OCI-LY1 (cell line): Measurements from ENCODE around the gene TAS2R60.

ENCODE experiments used
- H2AFZ ChIP-seq: fragments of 200-600 bp; sonication (generic), shearing (Covaris generic); 2 replicates; pipeline ENCODE4 v1.6.0; 2014; ENCODE audit warnings: antibody characterized with exemption, mild to moderate bottlenecking, low read length
- H3F3A ChIP-seq: fragments of 200-600 bp; sonication (generic), shearing (Covaris generic); 2 replicates; pipeline ENCODE4 v1.6.0; 2014; ENCODE audit warnings: mild to moderate bottlenecking, antibody characterized with exemption, low read length, moderate library complexity; ENCODE audit not compliant: insufficient read depth
- H3K27ac ChIP-seq: fragments of 200-600 bp; sonication (generic); 2 replicates; pipeline ENCODE4 v1.5.1; 2014; ENCODE audit warnings: low read length, mixed run types, mild to moderate bottlenecking, low read depth; ENCODE audit not compliant: poor library complexity, severe bottlenecking
- H3K27me3 ChIP-seq: fragments of 200-600 bp; sonication (generic); 2 replicates; pipeline ENCODE4 v1.6.0; 2014; ENCODE audit warnings: antibody characterized with exemption, mild to moderate bottlenecking, low read length, moderate library complexity; ENCODE audit not compliant: insufficient read depth
- H3K36me3 ChIP-seq: fragments of 200-600 bp; sonication (generic); 2 replicates; pipeline ENCODE4 v1.6.1; 2014; ENCODE audit warnings: mild to moderate bottlenecking, antibody characterized with exemption, low read length, moderate library complexity, mixed read lengths; ENCODE audit not compliant: insufficient read depth
- H3K4me1 ChIP-seq: fragments of 200-600 bp; sonication (generic); 2 replicates; pipeline ENCODE4 v1.5.1; 2014; ENCODE audit warnings: mild to moderate bottlenecking, low read length, moderate library complexity; ENCODE audit not compliant: insufficient read depth, severe bottlenecking
- H3K4me2 ChIP-seq: fragments of 200-600 bp; sonication (generic), shearing (Covaris generic); 2 replicates; pipeline ENCODE4 v1.6.1; 2014; ENCODE audit warnings: low read length
- H3K4me3 ChIP-seq: fragments of 200-600 bp; sonication (generic); 2 replicates; pipeline ENCODE4 v1.5.1; 2014; ENCODE audit warnings: low read length, low read depth, mild to moderate bottlenecking, mixed read lengths; ENCODE audit not compliant: poor library complexity, severe bottlenecking
- H3K79me2 ChIP-seq: fragments of 200-600 bp; shearing (Covaris generic); 2 replicates; pipeline ENCODE4 v1.6.1; 2016; ENCODE audit warnings: mixed run types, low read length, mixed read lengths; ENCODE audit not compliant: insufficient read depth
- H3K9ac ChIP-seq: fragments of 200-600 bp; sonication (generic), shearing (Covaris generic); 2 replicates; pipeline ENCODE4 v1.6.1; 2014; ENCODE audit warnings: mild to moderate bottlenecking, low read length, mixed read lengths
- H3K9me2 ChIP-seq: fragments of 200-600 bp; sonication (generic), shearing (Covaris generic); 2 replicates; pipeline ENCODE4 v1.6.1; 2014; ENCODE audit warnings: low read depth, mild to moderate bottlenecking, low read length, mixed read lengths
- H3K9me3 ChIP-seq: fragments of 200-600 bp; shearing (Covaris generic); 2 replicates; pipeline ENCODE4 v1.6.1; 2014; ENCODE audit warnings: low read length, mixed read lengths
- H4K20me1 ChIP-seq: fragments of 200-600 bp; sonication (generic), shearing (Covaris generic); 2 replicates; pipeline ENCODE4 v1.6.0; 2016; ENCODE audit warnings: mild to moderate bottlenecking, low read length; ENCODE audit not compliant: insufficient read depth
- CTCF ChIP-seq: fragments of 200-600 bp; sonication (generic), shearing (Covaris generic); IDR thresholded peaks from 2 replicates; pipeline ENCODE4 v1.5.1; 2017; ENCODE audit warnings: mild to moderate bottlenecking, antibody characterized with exemption, low read length, moderate library complexity, mixed read lengths
- EZH2 ChIP-seq: fragments of 200-600 bp; sonication (generic), shearing (Covaris generic); IDR thresholded peaks from 2 replicates; pipeline ENCODE4 v1.8.0; 2017; ENCODE audit warnings: borderline replicate concordance, mixed run types, mild to moderate bottlenecking, antibody characterized with exemption, low read length, moderate library complexity, mixed read lengths

Gene TAS2R60

GRCh38 chr7:143455491-143455890 is 12.2 kb downstream of the TAS2R60 start:
- no peaks in the 10 kb centered on the region for H3K36me3 ChIP-seq
- no peak overlapping the region for H3K27ac ChIP-seq
- H3K4me1 ChIP-seq, result no peaks in the 10 kb centered on the region
- H3K79me2 ChIP-seq, result no peaks in the 10 kb centered on the region
- no peak for TF ChIP-seq CTCF
- TF ChIP-seq EZH2, result no peak
- H2AFZ ChIP-seq, result no peak overlapping the region
- H3K27me3 ChIP-seq, result no peaks in the 10 kb centered on the region
- H3K9me3 ChIP-seq, result no peaks in the 10 kb centered on the region
- no peak overlapping the region for H3K4me2 ChIP-seq
- H3K4me3 ChIP-seq, result no peak overlapping the region
- no peaks in the 10 kb centered on the region for H4K20me1 ChIP-seq
- no peak overlapping the region for H3K9ac ChIP-seq
- H3F3A ChIP-seq, result no peaks in the 10 kb centered on the region
- H3K9me2 ChIP-seq, result peaks cover 3% of the 10 kb centered on the region; the same call in 1 of the 2 replicates

GRCh38 chr7:143455942-143456341 is 12.7 kb downstream of the TAS2R60 start:
- H3K27me3 ChIP-seq, result no peaks in the 10 kb centered on the region
- no peak overlapping the region for H3K27ac ChIP-seq
- H2AFZ ChIP-seq, result no peak overlapping the region
- no peak for TF ChIP-seq CTCF
- no peak for TF ChIP-seq EZH2
- no peaks in the 10 kb centered on the region for H3K4me1 ChIP-seq
- no peak overlapping the region for H3K4me2 ChIP-seq
- no peaks in the 10 kb centered on the region for H3K36me3 ChIP-seq
- H3F3A ChIP-seq, result no peaks in the 10 kb centered on the region
- H3K9me2 ChIP-seq, result peaks cover under 1% of the 10 kb centered on the region; the same call in 1 of the 2 replicates
- H3K79me2 ChIP-seq, result no peaks in the 10 kb centered on the region
- no peak overlapping the region for H3K4me3 ChIP-seq
- H4K20me1 ChIP-seq, result no peaks in the 10 kb centered on the region
- no peak overlapping the region for H3K9ac ChIP-seq
- no peaks in the 10 kb centered on the region for H3K9me3 ChIP-seq

GRCh38 chr7:143456992-143457793 is 13.9 kb downstream of the TAS2R60 start:
- Histone ChIP-seq H3K9ac (no peak overlapping the region), H3K27me3 (no peaks in the 10 kb centered on the region), H2AFZ (no peak overlapping the region), H3K9me3 (no peaks in the 10 kb centered on the region), H3F3A (no peaks in the 10 kb centered on the region), H3K4me3 (no peak overlapping the region), H3K4me2 (no peak overlapping the region), H3K79me2 (no peaks in the 10 kb centered on the region), H3K27ac (no peak overlapping the region), H3K9me2 (no peaks in the 10 kb centered on the region), H3K4me1 (no peaks in the 10 kb centered on the region), H4K20me1 (no peaks in the 10 kb centered on the region), H3K36me3 (no peaks in the 10 kb centered on the region)
- no peak for TF ChIP-seq EZH2
- TF ChIP-seq CTCF, result no peak
